HEK293 (cell line): ENCODE results near the gene HCFC1.
A peak's percentile ranks its signal among the peaks of the same experiment; 100 is the strongest.

Source experiments
- KLF1 ChIP-seq: fragments of 450-650 bp; formaldehyde crosslinking; IDR thresholded peaks from 2 replicates; pipeline ENCODE4 v1.5.1; 2016; ENCODE audit warnings: missing biosample characterization, missing genetic modification characterization
- ZIC2 ChIP-seq: fragments of 450-650 bp; formaldehyde crosslinking; IDR thresholded peaks from 2 replicates; pipeline ENCODE4 v1.5.1; 2016; ENCODE audit warnings: missing biosample characterization, missing genetic modification characterization
- ZNF138 ChIP-seq: fragments of 450-650 bp; formaldehyde crosslinking; IDR thresholded peaks from 2 replicates; pipeline ENCODE4 v1.5.1; 2016; ENCODE audit warnings: missing biosample characterization, missing genetic modification characterization, borderline replicate concordance
- ZNF354C ChIP-seq: fragments of 450-650 bp; formaldehyde crosslinking; IDR thresholded peaks from 2 replicates; pipeline ENCODE4 v1.5.1; 2016; ENCODE audit warnings: missing biosample characterization, missing genetic modification characterization, low read depth, borderline replicate concordance
- ZNF585B ChIP-seq: fragments of 450-650 bp; formaldehyde crosslinking; IDR thresholded peaks from 2 replicates; pipeline ENCODE4 v1.5.1; 2016; ENCODE audit warnings: missing biosample characterization, missing genetic modification characterization
- ZNF629 ChIP-seq: fragments of 450-650 bp; formaldehyde crosslinking; IDR thresholded peaks from 2 replicates; pipeline ENCODE4 v1.5.1; 2017; ENCODE audit warnings: missing biosample characterization, missing genetic modification characterization
- ZNF660 ChIP-seq: fragments of 450-650 bp; IDR thresholded peaks from 2 replicates; pipeline ENCODE4 v1.5.1; 2018; ENCODE audit warnings: missing biosample characterization, mild to moderate bottlenecking, missing genetic modification characterization
- ZNF670 ChIP-seq: fragments of 450-650 bp; formaldehyde crosslinking; IDR thresholded peaks from 2 replicates; pipeline ENCODE4 v1.5.1; 2016; ENCODE audit warnings: missing biosample characterization, missing genetic modification characterization, low read depth
- ZNF76 ChIP-seq: fragments of 450-650 bp; formaldehyde crosslinking; IDR thresholded peaks from 2 replicates; pipeline ENCODE4; 2016; ENCODE audit warnings: low read depth, missing biosample characterization, missing genetic modification characterization, borderline replicate concordance
- TF ChIP-seq, protein P1 (sequence below): fragments of 450-650 bp; formaldehyde crosslinking; IDR thresholded peaks from 2 replicates; pipeline ENCODE4 v1.5.1; 2016; ENCODE audit warnings: missing biosample characterization, missing genetic modification characterization, borderline replicate concordance
- TF ChIP-seq, protein P2 (sequence below): fragments of 450-650 bp; formaldehyde crosslinking; IDR thresholded peaks from 2 replicates; pipeline ENCODE4 v1.5.1; 2016; ENCODE audit warnings: missing biosample characterization, missing genetic modification characterization
- TF ChIP-seq, protein P3 (sequence below): fragments of 450-650 bp; formaldehyde crosslinking; IDR thresholded peaks from 2 replicates; pipeline ENCODE4 v1.5.1; 2016; ENCODE audit warnings: missing biosample characterization, missing genetic modification characterization
- TF ChIP-seq, protein P4 (sequence below): fragments of 450-650 bp; formaldehyde crosslinking; IDR thresholded peaks from 2 replicates; pipeline ENCODE4 v1.5.1; 2016; ENCODE audit warnings: missing biosample characterization, missing genetic modification characterization

DNA sequence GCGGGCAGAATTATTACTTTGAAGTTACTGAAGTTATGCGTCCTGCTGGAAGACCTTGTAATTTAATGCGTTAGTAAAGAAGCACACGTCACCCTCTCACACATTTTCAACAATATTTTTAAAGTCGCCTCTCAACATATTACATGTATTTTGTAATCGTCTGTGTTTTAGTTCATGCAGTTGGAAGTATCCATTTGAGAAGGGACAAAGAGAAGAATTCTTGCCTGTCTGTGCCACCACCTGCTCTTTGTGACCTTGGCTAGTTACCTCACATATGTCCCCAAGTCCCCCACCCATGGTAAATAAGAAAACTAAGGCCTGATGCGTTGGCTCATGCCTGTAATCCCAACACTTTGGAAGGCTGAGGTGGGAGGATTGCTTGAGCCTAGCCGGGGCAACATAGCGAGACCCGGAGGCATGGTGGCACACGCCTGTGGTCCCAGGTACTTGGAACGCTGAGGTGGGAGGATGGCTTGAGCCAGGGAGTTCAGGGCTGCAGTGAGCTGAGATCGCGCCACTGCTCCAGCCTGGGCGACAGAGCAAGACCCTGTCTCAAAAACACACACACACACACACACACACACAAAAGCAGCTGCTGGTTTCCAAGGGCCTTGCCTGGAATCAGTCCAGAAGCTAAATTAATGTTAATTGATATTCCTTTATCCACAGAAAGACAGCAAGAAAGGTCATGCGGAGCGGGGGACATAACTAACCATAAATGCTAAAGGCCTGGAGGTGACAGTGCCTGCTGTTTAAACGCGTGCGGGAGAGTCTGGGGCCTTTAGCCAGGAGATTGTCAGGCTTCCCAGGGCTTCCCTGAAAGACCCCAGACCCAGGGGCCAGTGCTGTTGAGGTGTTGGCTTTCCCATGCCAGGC lies 1.7 kb upstream of the HCFC1 start:
- TF ChIP-seq, protein P1, sequence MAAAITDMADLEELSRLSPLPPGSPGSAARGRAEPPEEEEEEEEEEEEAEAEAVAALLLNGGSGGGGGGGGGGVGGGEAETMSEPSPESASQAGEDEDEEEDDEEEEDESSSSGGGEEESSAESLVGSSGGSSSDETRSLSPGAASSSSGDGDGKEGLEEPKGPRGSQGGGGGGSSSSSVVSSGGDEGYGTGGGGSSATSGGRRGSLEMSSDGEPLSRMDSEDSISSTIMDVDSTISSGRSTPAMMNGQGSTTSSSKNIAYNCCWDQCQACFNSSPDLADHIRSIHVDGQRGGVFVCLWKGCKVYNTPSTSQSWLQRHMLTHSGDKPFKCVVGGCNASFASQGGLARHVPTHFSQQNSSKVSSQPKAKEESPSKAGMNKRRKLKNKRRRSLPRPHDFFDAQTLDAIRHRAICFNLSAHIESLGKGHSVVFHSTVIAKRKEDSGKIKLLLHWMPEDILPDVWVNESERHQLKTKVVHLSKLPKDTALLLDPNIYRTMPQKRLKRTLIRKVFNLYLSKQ (tag by site-specific recombination), result no peak
- no peak for TF ChIP-seq ZNF670 (tag by site-specific recombination)
- TF ChIP-seq ZNF354C (tag by site-specific recombination), result no peak
- TF ChIP-seq ZNF629 (tag by site-specific recombination), result 0 out of 2 replicates have a peak, but pooled peaks have one; percentile 7
- no peak for TF ChIP-seq ZIC2 (tag by site-specific recombination)
- TF ChIP-seq, protein P2, sequence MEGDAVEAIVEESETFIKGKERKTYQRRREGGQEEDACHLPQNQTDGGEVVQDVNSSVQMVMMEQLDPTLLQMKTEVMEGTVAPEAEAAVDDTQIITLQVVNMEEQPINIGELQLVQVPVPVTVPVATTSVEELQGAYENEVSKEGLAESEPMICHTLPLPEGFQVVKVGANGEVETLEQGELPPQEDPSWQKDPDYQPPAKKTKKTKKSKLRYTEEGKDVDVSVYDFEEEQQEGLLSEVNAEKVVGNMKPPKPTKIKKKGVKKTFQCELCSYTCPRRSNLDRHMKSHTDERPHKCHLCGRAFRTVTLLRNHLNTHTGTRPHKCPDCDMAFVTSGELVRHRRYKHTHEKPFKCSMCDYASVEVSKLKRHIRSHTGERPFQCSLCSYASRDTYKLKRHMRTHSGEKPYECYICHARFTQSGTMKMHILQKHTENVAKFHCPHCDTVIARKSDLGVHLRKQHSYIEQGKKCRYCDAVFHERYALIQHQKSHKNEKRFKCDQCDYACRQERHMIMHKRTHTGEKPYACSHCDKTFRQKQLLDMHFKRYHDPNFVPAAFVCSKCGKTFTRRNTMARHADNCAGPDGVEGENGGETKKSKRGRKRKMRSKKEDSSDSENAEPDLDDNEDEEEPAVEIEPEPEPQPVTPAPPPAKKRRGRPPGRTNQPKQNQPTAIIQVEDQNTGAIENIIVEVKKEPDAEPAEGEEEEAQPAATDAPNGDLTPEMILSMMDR (tag by site-specific recombination), result no peak
- TF ChIP-seq, protein P3, sequence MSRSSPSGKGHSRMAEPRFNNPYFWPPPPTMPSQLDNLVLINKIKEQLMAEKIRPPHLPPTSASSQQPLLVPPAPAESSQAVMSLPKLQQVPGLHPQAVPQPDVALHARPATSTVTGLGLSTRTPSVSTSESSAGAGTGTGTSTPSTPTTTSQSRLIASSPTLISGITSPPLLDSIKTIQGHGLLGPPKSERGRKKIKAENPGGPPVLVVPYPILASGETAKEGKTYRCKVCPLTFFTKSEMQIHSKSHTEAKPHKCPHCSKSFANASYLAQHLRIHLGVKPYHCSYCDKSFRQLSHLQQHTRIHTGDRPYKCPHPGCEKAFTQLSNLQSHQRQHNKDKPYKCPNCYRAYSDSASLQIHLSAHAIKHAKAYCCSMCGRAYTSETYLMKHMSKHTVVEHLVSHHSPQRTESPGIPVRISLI (tag by site-specific recombination), result no peak
- TF ChIP-seq KLF1 (tag by site-specific recombination), result no peak; the same call in none of the 2 replicates
- no peak for TF ChIP-seq ZNF138
- TF ChIP-seq, protein P4, sequence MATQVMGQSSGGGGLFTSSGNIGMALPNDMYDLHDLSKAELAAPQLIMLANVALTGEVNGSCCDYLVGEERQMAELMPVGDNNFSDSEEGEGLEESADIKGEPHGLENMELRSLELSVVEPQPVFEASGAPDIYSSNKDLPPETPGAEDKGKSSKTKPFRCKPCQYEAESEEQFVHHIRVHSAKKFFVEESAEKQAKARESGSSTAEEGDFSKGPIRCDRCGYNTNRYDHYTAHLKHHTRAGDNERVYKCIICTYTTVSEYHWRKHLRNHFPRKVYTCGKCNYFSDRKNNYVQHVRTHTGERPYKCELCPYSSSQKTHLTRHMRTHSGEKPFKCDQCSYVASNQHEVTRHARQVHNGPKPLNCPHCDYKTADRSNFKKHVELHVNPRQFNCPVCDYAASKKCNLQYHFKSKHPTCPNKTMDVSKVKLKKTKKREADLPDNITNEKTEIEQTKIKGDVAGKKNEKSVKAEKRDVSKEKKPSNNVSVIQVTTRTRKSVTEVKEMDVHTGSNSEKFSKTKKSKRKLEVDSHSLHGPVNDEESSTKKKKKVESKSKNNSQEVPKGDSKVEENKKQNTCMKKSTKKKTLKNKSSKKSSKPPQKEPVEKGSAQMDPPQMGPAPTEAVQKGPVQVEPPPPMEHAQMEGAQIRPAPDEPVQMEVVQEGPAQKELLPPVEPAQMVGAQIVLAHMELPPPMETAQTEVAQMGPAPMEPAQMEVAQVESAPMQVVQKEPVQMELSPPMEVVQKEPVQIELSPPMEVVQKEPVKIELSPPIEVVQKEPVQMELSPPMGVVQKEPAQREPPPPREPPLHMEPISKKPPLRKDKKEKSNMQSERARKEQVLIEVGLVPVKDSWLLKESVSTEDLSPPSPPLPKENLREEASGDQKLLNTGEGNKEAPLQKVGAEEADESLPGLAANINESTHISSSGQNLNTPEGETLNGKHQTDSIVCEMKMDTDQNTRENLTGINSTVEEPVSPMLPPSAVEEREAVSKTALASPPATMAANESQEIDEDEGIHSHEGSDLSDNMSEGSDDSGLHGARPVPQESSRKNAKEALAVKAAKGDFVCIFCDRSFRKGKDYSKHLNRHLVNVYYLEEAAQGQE (tag by site-specific recombination), result no peak
- TF ChIP-seq ZNF585B, result no peak
- TF ChIP-seq ZNF660 (tag by site-specific recombination), result 0 out of 2 replicates have a peak, but pooled peaks have one; percentile 6
- no peak for TF ChIP-seq ZNF76 (tag by site-specific recombination)
